Memory B cell (primary cell): ENCODE measurements around the gene NEDD4L.
A peak's percentile ranks its signal among the peaks of the same experiment; 100 is the strongest.

Experiments used
- ATAC-seq: fragments of 150-1000 bp; cut with Tn5 transposase; 2 replicates; pipeline ENCODE4 v1.10.0; 2021; ENCODE audit warnings: low read depth, mild to moderate bottlenecking, moderate library complexity
- DNase-seq, 2 donors: peaks; one replicate each; pipeline ENCODE4 v3.0.0; 2022; ENCODE audit warnings: low spot score in 2 of 2
- H3K27ac Mint-ChIP-seq: one replicate; pipeline ENCODE4 v1.8.0; 2022; ENCODE audit warnings: mild to moderate bottlenecking, moderate library complexity, mixed read lengths
- H3K27me3 Mint-ChIP-seq: one replicate; pipeline ENCODE4 v1.8.0; 2022; ENCODE audit warnings: mixed read lengths
- H3K36me3 Mint-ChIP-seq: one replicate; pipeline ENCODE4 v1.8.0; 2022; ENCODE audit warnings: mild to moderate bottlenecking, mixed read lengths
- H3K4me1 Mint-ChIP-seq: one replicate; pipeline ENCODE4 v1.8.0; 2022; ENCODE audit warnings: mixed read lengths
- H3K4me3 Mint-ChIP-seq: one replicate; pipeline ENCODE4 v1.8.0; 2022; ENCODE audit warnings: mild to moderate bottlenecking, moderate library complexity, mixed read lengths
- H3K9me3 Mint-ChIP-seq: one replicate; pipeline ENCODE4 v1.8.0; 2022; ENCODE audit warnings: mixed read lengths

The NEDD4L gene

GRCh38 chr18:58405107-58405898 lies 361.3 kb downstream of the NEDD4L start:
- no peak overlapping the region for H3K4me3 Mint-ChIP-seq
- H3K27ac Mint-ChIP-seq, result no peak overlapping the region
- no peaks in the 10 kb centered on the region for H3K36me3 Mint-ChIP-seq
- H3K27me3 Mint-ChIP-seq, result no peaks in the 10 kb centered on the region
- peaks cover 2% of the 10 kb centered on the region for H3K4me1 Mint-ChIP-seq
- no peaks in the 10 kb centered on the region for H3K9me3 Mint-ChIP-seq
- DNase-seq (no peak), ATAC-seq (no peak)

GRCh38 chr18:58407263-58407648 lies 363.2 kb downstream of the NEDD4L start:
- Mint-ChIP-seq H3K4me1 (no peaks in the 10 kb centered on the region), H3K27me3 (no peaks in the 10 kb centered on the region), H3K4me3 (no peak overlapping the region), H3K36me3 (no peaks in the 10 kb centered on the region), H3K27ac (no peak overlapping the region), H3K9me3 (no peaks in the 10 kb centered on the region)
- DNase-seq (no peak), ATAC-seq (no peak)

GRCh38 chr18:58407649-58408407 lies 363.8 kb downstream of the NEDD4L start:
- Mint-ChIP-seq H3K36me3 (no peaks in the 10 kb centered on the region), H3K4me1 (no peaks in the 10 kb centered on the region), H3K9me3 (no peaks in the 10 kb centered on the region), H3K27ac (no peak overlapping the region), H3K4me3 (no peak overlapping the region), H3K27me3 (no peaks in the 10 kb centered on the region)
- no peak for DNase-seq
- no peak for ATAC-seq

GRCh38 chr18:58408665-58409064 lies 364.6 kb downstream of the NEDD4L start:
- ATAC-seq, result no peak
- Mint-ChIP-seq H3K9me3 (no peaks in the 10 kb centered on the region), H3K36me3 (no peaks in the 10 kb centered on the region), H3K27me3 (no peaks in the 10 kb centered on the region), H3K4me1 (no peaks in the 10 kb centered on the region), H3K27ac (no peak overlapping the region), H3K4me3 (no peak overlapping the region)
- no peak for DNase-seq

- no peaks in the 10 kb centered on the region for H3K27me3 Mint-ChIP-seq
- H3K4me1 Mint-ChIP-seq, result no peaks in the 10 kb centered on the region
- no peaks in the 10 kb centered on the region for H3K36me3 Mint-ChIP-seq
- H3K4me3 Mint-ChIP-seq, result no peak overlapping the region
- DNase-seq, result no peak
- H3K9me3 Mint-ChIP-seq, result no peaks in the 10 kb centered on the region
- ATAC-seq, result no peak
- no peak overlapping the region for H3K27ac Mint-ChIP-seq
These were observed 365.9 kb downstream of the NEDD4L start for GRCh38 chr18:58409802-58410445.

GRCh38 chr18:58411323-58411722 lies 367.3 kb downstream of the NEDD4L start:
- no peak overlapping the region for H3K27ac Mint-ChIP-seq
- DNase-seq (no peak), ATAC-seq (no peak)
- H3K4me3 Mint-ChIP-seq, result no peak overlapping the region
- no peaks in the 10 kb centered on the region for H3K9me3 Mint-ChIP-seq
- H3K4me1 Mint-ChIP-seq, result no peaks in the 10 kb centered on the region
- peaks cover 1% of the 10 kb centered on the region for H3K27me3 Mint-ChIP-seq
- no peaks in the 10 kb centered on the region for H3K36me3 Mint-ChIP-seq

GRCh38 chr18:58412844-58413666 lies 369.0 kb downstream of the NEDD4L start:
- Mint-ChIP-seq H3K27me3 (peaks cover 1% of the 10 kb centered on the region), H3K27ac (no peak overlapping the region), H3K4me1 (no peaks in the 10 kb centered on the region), H3K9me3 (no peaks in the 10 kb centered on the region), H3K4me3 (no peak overlapping the region), H3K36me3 (no peaks in the 10 kb centered on the region)
- DNase-seq (no peak), ATAC-seq (no peak)

- no peaks in the 10 kb centered on the region for H3K36me3 Mint-ChIP-seq
- ATAC-seq (no peak), DNase-seq (no peak)
- no peaks in the 10 kb centered on the region for H3K9me3 Mint-ChIP-seq
- peaks cover 3% of the 10 kb centered on the region for H3K27me3 Mint-ChIP-seq
- no peak overlapping the region for H3K27ac Mint-ChIP-seq
- H3K4me1 Mint-ChIP-seq, result no peaks in the 10 kb centered on the region
- no peak overlapping the region for H3K4me3 Mint-ChIP-seq
These were observed 369.9 kb downstream of the NEDD4L start for GRCh38 chr18:58413667-58414628.

GRCh38 chr18:58416014-58416703 lies 372.1 kb downstream of the NEDD4L start:
- Mint-ChIP-seq H3K4me1 (peaks cover 5% of the 10 kb centered on the region), H3K27me3 (peaks cover 12% of the 10 kb centered on the region), H3K36me3 (no peaks in the 10 kb centered on the region), H3K27ac (no peak overlapping the region), H3K9me3 (peaks cover 8% of the 10 kb centered on the region), H3K4me3 (no peak overlapping the region)
- ATAC-seq (no peak), DNase-seq (no peak)

- Mint-ChIP-seq H3K27me3 (peaks cover 12% of the 10 kb centered on the region), H3K27ac (peak overlapping the region; percentile 9), H3K4me3 (no peak overlapping the region), H3K4me1 (peaks cover 5% of the 10 kb centered on the region), H3K36me3 (no peaks in the 10 kb centered on the region), H3K9me3 (peaks cover 8% of the 10 kb centered on the region)
- DNase-seq, result no peak
- ATAC-seq, result no peak
These were observed 373.0 kb downstream of the NEDD4L start for GRCh38 chr18:58416704-58417683.

- Mint-ChIP-seq H3K27ac (peak overlapping the region; percentile 9), H3K27me3 (peaks cover 15% of the 10 kb centered on the region), H3K4me1 (peaks cover 5% of the 10 kb centered on the region), H3K9me3 (peaks cover 8% of the 10 kb centered on the region), H3K4me3 (no peak overlapping the region), H3K36me3 (no peaks in the 10 kb centered on the region)
- DNase-seq, result no peak
- no peak for ATAC-seq
These were observed 373.7 kb downstream of the NEDD4L start for GRCh38 chr18:58417752-58418151.

GRCh38 chr18:58418361-58418760 lies 374.3 kb downstream of the NEDD4L start:
- DNase-seq (no peak), ATAC-seq (no peak)
- no peak overlapping the region for H3K27ac Mint-ChIP-seq
- no peak overlapping the region for H3K4me3 Mint-ChIP-seq
- peaks cover 15% of the 10 kb centered on the region for H3K27me3 Mint-ChIP-seq
- H3K36me3 Mint-ChIP-seq, result no peaks in the 10 kb centered on the region
- H3K9me3 Mint-ChIP-seq, result peaks cover 8% of the 10 kb centered on the region
- H3K4me1 Mint-ChIP-seq, result peaks cover 5% of the 10 kb centered on the region
